ENCODE data around the gene KAT2A.

Gene KAT2A

GRCh38 chr17:42094375-42095069 lies 26.6 kb downstream of the KAT2A start:
- in situ Hi-C loops (cut with MboI; ENCODE audit: low sequenced_read_pairs, unreplicated experiment) = no loop called here
- TF ChIP-seq CTCF (IDR thresholded peaks at IDR 0.05; ENCODE audit: borderline replicate concordance, control extremely low read depth, extremely low read depth, insufficient read depth, missing control alignments) = no peak
- DNase-seq (ENCODE audit: low spot score) = no peak

GRCh38 chr17:42092939-42093338 lies 28.2 kb downstream of the KAT2A start:
- TF ChIP-seq CTCF (IDR thresholded peaks at IDR 0.05; ENCODE audit: borderline replicate concordance, control extremely low read depth, extremely low read depth, insufficient read depth, missing control alignments) = no peak
- DNase-seq (ENCODE audit: low spot score) = no peak
- in situ Hi-C loops (cut with MboI; ENCODE audit: low sequenced_read_pairs, unreplicated experiment) = no loop called here

GRCh38 chr17:42090964-42091790 lies 30.0 kb downstream of the KAT2A start:
- in situ Hi-C loops (cut with MboI; ENCODE audit: low sequenced_read_pairs, unreplicated experiment) = no loop called here
- no peak for DNase-seq (ENCODE audit: low spot score)
- no peak for TF ChIP-seq CTCF (IDR thresholded peaks at IDR 0.05; ENCODE audit: borderline replicate concordance, control extremely low read depth, extremely low read depth, insufficient read depth, missing control alignments)

GRCh38 chr17:42088736-42089135 lies 32.4 kb downstream of the KAT2A start:
- in situ Hi-C loops (cut with MboI; ENCODE audit: low sequenced_read_pairs, unreplicated experiment) = no loop called here
- no peak for TF ChIP-seq CTCF (IDR thresholded peaks at IDR 0.05; ENCODE audit: borderline replicate concordance, control extremely low read depth, extremely low read depth, insufficient read depth, missing control alignments)
- no peak for DNase-seq (ENCODE audit: low spot score)

GRCh38 chr17:42087736-42088705 lies 33.1 kb downstream of the KAT2A start:
- in situ Hi-C loops (cut with MboI; ENCODE audit: low sequenced_read_pairs, unreplicated experiment) = no loop called here
- DNase-seq (ENCODE audit: low spot score) = no peak
- no peak for TF ChIP-seq CTCF (IDR thresholded peaks at IDR 0.05; ENCODE audit: borderline replicate concordance, control extremely low read depth, extremely low read depth, insufficient read depth, missing control alignments)

Measured in GM13976 (cell line).